Measurements from ENCODE around the gene NOL12. TPM values are rescaled to one million over a fixed set of nuclear protein-coding genes. Genes with fewer than 3 reads are reported as not detected.

Gene NOL12
- total and polyA plus RNA-seq, 10 donors, result 24.0 to 55.3 (median 30.7) TPM

DNA sequence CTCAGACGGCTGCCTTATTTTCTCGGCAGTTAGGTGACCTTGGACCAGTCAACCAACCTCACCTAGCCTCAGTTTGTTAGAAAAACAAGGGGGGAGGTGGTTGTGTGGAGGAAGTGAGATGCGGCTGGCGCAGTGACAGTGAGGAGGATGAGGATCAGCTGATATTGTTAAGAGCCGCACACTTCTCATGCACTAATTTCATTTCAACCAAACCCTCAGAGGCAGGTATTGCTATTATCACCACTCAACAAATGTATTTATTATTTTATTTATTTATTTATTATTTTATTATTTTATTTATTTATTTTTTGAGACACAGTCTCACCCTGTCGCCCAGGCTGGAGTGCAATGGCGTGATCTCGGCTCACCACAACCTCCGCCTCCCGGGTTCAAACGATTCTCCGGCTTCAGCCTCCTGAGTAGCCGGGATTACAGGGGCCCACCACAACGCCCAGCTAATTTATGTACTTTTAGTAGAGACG lies 8.6 kb upstream of the NOL12 start:
- peak overlapping the region; percentile 92 to 99 (median 96) for H3K27ac ChIP-seq
- peaks cover 33 to 85% (median 67%) of the 10 kb centered on the region in 6 donors for H3K4me1 ChIP-seq
- no peak for TF ChIP-seq POLR2A (IDR thresholded peaks at IDR 0.05)
- TF ChIP-seq, protein P1, sequence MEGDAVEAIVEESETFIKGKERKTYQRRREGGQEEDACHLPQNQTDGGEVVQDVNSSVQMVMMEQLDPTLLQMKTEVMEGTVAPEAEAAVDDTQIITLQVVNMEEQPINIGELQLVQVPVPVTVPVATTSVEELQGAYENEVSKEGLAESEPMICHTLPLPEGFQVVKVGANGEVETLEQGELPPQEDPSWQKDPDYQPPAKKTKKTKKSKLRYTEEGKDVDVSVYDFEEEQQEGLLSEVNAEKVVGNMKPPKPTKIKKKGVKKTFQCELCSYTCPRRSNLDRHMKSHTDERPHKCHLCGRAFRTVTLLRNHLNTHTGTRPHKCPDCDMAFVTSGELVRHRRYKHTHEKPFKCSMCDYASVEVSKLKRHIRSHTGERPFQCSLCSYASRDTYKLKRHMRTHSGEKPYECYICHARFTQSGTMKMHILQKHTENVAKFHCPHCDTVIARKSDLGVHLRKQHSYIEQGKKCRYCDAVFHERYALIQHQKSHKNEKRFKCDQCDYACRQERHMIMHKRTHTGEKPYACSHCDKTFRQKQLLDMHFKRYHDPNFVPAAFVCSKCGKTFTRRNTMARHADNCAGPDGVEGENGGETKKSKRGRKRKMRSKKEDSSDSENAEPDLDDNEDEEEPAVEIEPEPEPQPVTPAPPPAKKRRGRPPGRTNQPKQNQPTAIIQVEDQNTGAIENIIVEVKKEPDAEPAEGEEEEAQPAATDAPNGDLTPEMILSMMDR (IDR thresholded peaks at IDR 0.05 in 8 of 11, conservative IDR thresholded peaks at IDR 0.05 in 3 of 11), result no peak
- no peak for TF ChIP-seq POLR2AphosphoS5 (IDR thresholded peaks at IDR 0.05)
- no peak for DNase-seq
- H3K36me3 ChIP-seq, result peaks cover 0 to 25% (median 2%) of the 10 kb centered on the region in 6 donors
- no peaks in the 10 kb centered on the region for H3K27me3 ChIP-seq (replicated peaks in 1 of 7)
- H3K9me3 ChIP-seq, result no peaks in the 10 kb centered on the region
- 39 to 52% (median 48%) methylated on average over 15 of the region's 15 CpGs for WGBS, 5 donors
- peak overlapping the region; percentile 47 to 87 (median 62) for H3K4me3 ChIP-seq
- intact Hi-C loops (cut with DNase I; ENCODE audit: low total_unique reads), result no loop called here

DNA sequence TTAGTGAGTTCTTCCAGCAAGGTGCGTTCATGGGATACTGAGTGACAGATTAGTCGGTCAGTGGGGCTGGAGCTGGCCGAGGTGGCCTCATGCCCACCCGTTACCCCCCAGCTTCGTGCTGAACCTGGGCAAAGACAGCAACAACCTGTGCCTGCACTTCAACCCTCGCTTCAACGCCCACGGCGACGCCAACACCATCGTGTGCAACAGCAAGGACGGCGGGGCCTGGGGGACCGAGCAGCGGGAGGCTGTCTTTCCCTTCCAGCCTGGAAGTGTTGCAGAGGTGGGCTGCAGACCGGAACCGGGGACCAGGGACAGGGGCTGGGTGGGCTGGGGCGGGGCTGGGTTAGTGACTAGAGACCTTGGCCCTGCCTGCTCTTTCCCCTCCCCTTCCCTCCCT lies 7.8 kb upstream of the NOL12 start:
- WGBS, 5 donors, result 70 to 82% (median 76%) methylated on average over 18 of the region's 18 CpGs
- intact Hi-C loops (cut with DNase I; ENCODE audit: low total_unique reads), result no loop called here
- TF ChIP-seq, protein P1 (IDR thresholded peaks at IDR 0.05 in 8 of 11, conservative IDR thresholded peaks at IDR 0.05 in 3 of 11), result no peak
- no peak for TF ChIP-seq POLR2A (IDR thresholded peaks at IDR 0.05)
- no peak for TF ChIP-seq POLR2AphosphoS5 (IDR thresholded peaks at IDR 0.05)
- H3K36me3 ChIP-seq, result peaks cover 0 to 25% (median 2%) of the 10 kb centered on the region in 6 donors
- no peaks in the 10 kb centered on the region for H3K9me3 ChIP-seq
- H3K4me3 ChIP-seq, result no peak overlapping the region
- H3K27ac ChIP-seq, result peak overlapping the region in 3 of 8 donors; percentile 95 to 99 (median 97)
- H3K27me3 ChIP-seq (replicated peaks in 1 of 7), result no peaks in the 10 kb centered on the region
- no peak for DNase-seq
- H3K4me1 ChIP-seq, result peaks cover 33 to 76% (median 59%) of the 10 kb centered on the region in 6 donors

DNA sequence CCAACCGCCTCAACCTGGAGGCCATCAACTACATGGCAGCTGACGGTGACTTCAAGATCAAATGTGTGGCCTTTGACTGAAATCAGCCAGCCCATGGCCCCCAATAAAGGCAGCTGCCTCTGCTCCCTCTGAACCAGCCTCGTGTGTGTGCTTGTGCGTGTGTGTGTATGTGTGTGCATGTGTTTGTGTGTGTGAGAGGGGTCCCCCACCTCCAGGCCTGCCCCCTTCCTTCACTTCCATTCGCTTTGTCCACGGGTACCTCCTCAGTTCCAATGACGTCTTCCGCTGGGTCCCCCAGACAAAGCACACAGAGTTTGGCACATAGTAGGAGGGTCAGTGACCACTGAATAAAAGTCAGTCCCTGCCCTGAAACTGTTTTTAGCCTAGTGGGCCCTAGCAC lies 6.5 kb upstream of the NOL12 start:
- H3K4me3 ChIP-seq, result no peak overlapping the region
- TF ChIP-seq, protein P1 (IDR thresholded peaks at IDR 0.05 in 8 of 11, conservative IDR thresholded peaks at IDR 0.05 in 3 of 11), result no peak
- no peak for TF ChIP-seq POLR2A (IDR thresholded peaks at IDR 0.05)
- no peak for TF ChIP-seq POLR2AphosphoS5 (IDR thresholded peaks at IDR 0.05)
- no peak overlapping the region for H3K27ac ChIP-seq
- peaks cover 0 to 25% (median 2%) of the 10 kb centered on the region in 6 donors for H3K36me3 ChIP-seq
- intact Hi-C loops (cut with DNase I; ENCODE audit: low total_unique reads), result loop anchor here (5.0 kb wide), 2 partner anchors 37 to 57 kb away; no protein-coding TSS in a partner anchor
- H3K9me3 ChIP-seq, result no peaks in the 10 kb centered on the region
- H3K4me1 ChIP-seq, result peaks cover 31 to 63% (median 48%) of the 10 kb centered on the region in 6 donors
- WGBS, 5 donors, result 82 to 95% (median 93%) methylated on average over 7 to 8 of the region's 8 CpGs
- DNase-seq, result no peak
- no peaks in the 10 kb centered on the region for H3K27me3 ChIP-seq (replicated peaks in 1 of 7)

DNA sequence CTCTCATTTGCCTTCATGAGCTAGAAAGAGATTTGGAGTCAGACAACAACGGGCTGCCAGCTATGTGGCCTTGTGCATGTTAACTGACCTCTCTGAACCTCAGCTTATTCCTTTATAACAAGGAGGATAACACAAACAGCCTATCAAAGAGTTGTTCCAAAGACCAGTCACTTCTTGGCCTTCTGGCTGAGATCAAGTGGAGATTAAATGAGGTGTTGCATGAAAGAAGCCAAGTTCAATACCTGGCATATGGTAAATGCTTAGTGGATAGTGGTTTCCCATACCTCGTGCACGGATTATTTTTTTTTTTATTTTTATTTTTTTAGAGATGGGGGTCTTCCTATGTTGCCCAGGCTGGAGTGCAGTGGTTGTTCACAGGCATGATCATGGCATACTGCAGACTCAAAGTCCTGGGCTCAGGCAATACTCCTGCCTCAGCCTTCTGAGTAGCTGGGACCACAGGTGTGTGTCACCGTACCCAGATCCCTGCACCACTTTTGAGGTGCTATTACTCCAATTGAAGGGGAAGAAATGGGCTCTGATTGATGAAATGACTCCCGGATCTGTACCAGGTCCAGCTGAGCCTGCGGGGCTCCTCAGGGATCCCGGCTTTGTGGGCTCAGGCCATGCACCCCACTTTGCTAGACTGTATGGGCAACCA lies 5.8 kb upstream of the NOL12 start:
- Histone ChIP-seq H3K9me3 (no peaks in the 10 kb centered on the region), H3K4me1 (peaks cover 24 to 60% (median 43%) of the 10 kb centered on the region in 6 donors), H3K36me3 (peaks cover 0 to 25% (median 2%) of the 10 kb centered on the region in 6 donors), H3K27ac (peak overlapping the region in 2 of 8 donors; percentile 4 to 46), H3K4me3 (no peak overlapping the region), H3K27me3 (replicated peaks in 1 of 7) (no peaks in the 10 kb centered on the region)
- TF ChIP-seq POLR2A (IDR thresholded peaks at IDR 0.05) (no peak), POLR2AphosphoS5 (IDR thresholded peaks at IDR 0.05) (no peak)
- TF ChIP-seq, protein P1 (IDR thresholded peaks at IDR 0.05 in 8 of 11, conservative IDR thresholded peaks at IDR 0.05 in 3 of 11), result no peak
- intact Hi-C loops (cut with DNase I; ENCODE audit: low total_unique reads), result loop anchor here (5.0 kb wide), 2 partner anchors 38 to 58 kb away; no protein-coding TSS in a partner anchor
- DNase-seq, result no peak
- WGBS, 5 donors, result 77 to 91% (median 89%) methylated on average over 4 to 7 of the region's 7 CpGs

Measured in spleen (tissue), 11 donors.